SW 1271 (cell line): ENCODE data around the gene SPIRE2.
"Not testable (repeated sequence)": the region's sequence is repeated elsewhere in the genome, so short reads cannot be mapped to it uniquely, and the experiment has no call there.

Experiments
- DNase-seq, 2 experiments: peaks; one replicate each; lab custom pipeline; 2025; lab: John Stamatoyannopoulos, UW

SPIRE2 gene

GRCh38 chr16:89828199-89828869, at the start of gene SPIRE2:
Gene SPIRE2 (plus strand): TSS chr16:89828475. CDS start chr16:89828551, 76 bp downstream.
- DNase-seq: no peak

DNA sequence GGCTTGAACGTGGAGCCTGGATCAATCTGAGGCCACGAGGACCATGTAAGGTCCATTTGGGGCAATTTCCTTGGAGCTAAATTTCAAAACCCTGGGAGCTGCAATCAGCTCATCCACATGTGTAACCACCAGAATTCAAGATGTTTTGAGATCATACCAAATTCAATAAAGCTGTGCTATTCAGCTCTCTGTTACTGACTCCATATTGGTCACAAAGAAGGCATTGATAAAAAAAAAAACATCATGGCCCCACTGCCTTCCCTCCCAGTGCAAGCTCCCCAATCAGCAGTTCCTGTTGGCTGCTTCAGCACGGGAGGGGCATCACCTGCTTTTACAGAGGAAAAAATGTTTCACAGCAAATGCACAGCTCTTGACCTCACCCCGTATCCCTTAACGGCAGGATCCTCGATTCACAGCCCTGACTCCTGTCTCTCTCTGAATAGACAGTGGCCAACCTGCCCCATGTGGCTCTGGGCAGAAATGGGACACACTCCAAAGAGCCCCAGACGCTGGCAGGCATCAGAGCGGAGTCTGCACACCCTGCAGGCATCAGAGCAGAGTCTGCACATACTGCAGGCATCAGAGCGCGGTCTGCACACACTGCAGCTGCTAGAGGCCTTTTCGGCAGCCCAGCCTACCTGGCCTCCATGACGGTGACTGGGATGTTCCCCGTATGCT, 48.9 kb upstream of the SPIRE2 start:
- no peak for DNase-seq

- no peak for DNase-seq
These were observed 48.4 kb upstream of the SPIRE2 start for GRCh38 chr16:89779909-89780305.

DNA sequence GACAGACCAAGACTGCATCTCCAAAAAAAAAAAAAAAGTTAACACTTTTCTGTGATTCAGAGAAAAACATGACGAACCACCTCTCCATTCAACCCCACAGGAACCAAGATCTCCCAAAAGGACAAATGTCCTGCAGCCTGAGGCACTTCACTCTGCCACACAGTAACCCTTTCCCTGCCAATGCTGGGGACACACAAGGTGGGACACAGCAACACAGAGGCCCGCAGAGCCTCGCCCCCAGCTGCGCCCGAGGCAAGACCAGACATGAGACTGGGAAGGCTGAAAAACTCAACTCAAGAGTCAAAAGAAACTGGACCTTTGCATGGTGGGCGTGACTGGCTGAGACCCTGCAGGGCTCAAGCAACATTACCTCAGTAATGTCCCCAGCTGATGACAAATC, 45.8 kb upstream of the SPIRE2 start:
- no peak for DNase-seq

- DNase-seq: not testable (repeated sequence)
These were observed 44.3 kb upstream of the SPIRE2 start for GRCh38 chr16:89783952-89784351.

DNA sequence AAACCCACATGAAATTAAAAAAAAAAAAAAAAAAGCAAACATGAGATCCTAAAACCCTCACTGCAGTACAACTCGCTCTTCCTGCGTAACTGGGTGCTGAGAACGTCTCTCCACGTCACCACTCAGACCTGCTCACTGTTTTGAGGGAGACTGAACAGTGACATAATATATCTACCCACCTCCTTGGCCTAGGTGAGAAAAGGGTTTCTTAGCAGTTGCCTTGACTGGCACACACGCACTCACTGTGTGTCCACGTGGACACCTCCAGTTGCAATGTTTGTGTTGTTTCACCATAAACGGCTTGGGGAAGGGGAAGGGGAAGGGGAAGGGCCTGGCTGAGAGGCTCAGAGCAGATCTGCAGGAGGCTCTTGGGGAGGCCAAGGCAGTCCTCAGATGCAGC, 43.9 kb upstream of the SPIRE2 start:
- DNase-seq: no peak

DNA sequence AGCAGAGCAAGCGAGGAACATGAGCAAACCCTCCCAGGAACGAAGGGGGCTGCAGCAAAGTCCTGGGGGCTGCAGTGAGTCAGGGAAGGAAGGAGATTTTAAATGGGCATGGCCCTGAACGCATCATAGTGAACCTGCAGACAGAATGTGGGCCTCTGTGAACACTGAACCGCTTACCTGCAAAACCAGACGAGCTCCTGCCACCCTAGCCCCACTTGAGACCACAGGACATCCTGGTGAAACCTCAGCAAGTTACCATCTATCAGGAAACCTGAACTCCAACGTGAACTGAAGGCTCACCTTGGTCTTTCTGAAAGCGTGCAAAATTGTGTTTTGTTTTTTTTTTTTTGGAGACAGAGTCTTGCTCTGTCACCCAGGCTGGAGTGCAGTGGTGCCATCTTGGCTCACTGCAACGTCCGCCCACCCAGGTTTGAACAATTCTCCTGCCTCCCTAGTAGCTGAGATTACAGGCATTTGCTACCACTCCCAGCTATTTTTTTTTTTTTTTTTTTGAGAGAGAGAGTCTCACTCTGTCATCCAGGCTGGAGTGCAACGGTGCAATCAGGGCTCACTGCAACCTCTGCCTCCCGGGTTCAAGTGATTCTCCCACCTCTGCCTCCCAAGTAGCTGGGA, 42.6 kb upstream of the SPIRE2 start:
- no peak for DNase-seq

GRCh38 chr16:89786474-89787364, 41.6 kb upstream of the SPIRE2 start:
- DNase-seq: no peak

DNA sequence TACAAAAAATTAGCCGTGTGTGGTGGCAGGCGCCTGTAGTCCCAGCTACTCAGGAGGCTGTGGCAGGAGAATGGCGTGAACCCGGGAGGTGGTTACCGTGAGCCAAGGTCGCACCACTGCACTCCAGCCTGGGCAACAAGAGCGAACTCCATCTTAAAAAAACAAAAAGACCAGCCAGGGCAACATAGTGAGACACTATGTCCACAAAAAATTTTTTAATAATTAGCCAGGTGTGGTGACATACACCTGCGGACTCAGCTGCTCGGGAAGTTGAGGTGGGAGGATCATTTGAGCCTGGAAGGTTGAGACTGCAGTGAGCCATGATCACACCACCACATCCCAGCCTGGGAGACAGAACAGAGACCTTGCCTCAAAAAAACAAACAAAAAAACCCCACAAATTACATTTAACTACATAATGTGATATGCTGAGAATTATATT, 40.9 kb upstream of the SPIRE2 start:
- DNase-seq: no peak

DNA sequence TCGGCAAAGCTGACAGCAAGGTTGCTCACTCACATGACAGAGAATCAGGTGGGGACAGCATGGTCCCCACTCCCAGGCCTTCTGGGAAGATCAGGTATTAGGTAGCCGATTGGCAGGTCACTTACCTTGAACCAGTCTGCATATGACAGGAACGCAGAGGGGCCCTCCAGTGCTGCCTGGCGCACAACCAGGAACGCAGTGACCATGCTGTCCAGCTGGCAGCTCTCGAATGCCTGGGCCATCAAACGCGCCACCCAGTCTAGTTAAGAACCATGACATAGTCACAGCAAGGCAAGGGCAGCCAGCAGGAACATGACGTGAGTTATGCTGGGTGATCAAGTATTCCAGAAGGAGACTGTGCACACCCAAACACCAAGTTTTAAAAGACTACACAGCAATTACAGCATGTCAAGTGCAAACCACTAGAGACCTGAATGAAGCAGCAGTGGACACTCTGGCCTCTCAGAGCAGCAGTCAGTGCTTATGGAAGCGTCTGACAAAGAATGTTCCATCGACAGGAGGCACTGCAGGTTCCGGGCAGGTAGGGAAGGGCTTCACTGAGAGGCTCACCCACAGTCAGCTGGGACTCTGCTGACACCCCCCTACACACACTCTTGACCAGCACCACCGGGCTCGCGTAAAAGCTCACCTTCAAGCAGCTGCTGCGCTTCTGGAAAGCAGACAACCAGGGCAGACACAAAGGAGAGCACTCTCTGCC, 36.8 kb upstream of the SPIRE2 start:
- no peak for DNase-seq

DNA sequence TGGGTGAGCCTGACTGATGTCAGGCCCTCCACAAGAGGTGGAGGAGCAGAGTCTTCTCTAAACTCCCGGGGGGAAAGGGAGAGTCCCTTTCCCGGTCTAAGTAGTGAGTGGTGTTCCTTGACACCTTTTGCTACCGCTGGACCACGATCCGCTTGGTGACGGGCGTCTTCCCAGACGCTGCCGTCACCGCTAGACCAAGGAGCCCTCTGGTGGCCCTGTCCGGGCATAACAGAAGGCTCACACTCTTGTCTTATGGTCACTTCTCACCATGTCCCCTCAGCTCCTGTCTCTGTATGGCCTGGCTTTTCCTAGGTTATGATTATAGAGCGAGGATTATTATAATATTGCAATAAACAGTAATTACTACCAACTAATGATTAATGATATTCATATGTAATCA, 35.2 kb upstream of the SPIRE2 start:
- DNase-seq: peak in 1 of 2 experiments; percentile 5

DNA sequence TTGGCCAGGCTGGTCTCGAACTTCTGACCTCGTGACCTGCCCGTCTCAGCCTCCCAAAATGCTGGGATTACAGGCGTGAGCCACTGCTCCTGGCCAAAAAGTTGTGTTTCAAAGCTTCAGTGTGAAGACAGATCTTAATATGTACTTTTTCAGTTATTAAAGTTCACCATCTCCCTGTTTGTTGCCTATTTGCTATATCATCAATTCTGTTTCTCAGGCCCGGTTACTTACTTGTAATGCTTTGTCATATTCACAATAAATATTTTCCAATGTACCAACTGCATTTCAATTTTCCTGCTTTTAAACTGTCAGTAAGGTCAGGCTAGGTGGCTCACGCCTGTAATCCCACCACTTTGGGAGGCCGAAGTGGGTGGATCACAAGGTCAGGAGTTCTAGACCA, 34.3 kb upstream of the SPIRE2 start:
- DNase-seq: no peak

DNA sequence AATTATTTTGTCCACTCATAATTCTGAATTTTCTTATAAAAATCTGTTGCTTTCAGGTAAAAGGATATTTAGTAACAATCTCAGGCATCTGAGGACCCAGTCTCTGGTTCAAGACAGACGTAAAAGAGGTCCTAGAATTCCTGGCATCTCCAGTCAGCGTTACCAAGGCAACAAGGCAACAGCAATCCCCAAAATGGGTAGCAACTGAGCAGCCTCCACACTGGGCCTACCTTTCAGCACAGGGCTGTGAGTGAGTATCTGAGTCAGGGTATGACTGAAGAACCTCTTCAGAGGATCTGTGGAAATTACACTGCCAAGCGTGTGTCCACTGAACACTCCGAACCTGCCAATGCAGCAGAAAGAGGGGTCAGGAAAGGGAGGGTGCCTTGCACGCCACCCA, 32.6 kb upstream of the SPIRE2 start:
- peak in 1 of 2 experiments; percentile 14 for DNase-seq

DNA sequence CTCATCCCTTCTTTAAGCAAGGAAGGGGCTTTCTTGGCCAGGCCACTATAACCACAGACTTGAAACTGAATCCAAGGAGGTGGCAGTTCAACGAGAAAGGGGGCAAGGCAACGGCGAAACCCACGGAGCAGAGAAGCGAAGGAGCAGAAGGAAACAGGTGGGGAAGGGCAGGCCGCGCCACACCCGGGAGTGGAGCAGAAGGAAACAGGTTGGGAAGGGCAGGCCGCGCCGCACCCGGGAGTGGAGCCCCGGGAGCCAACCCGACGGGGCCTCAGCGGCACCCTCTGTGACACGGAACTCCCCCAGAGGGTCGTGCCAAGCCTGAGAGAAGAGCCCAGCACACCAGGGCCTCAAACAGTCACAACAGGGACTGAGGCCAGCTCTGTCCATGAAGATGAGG, 32.2 kb upstream of the SPIRE2 start:
- no peak for DNase-seq

DNA sequence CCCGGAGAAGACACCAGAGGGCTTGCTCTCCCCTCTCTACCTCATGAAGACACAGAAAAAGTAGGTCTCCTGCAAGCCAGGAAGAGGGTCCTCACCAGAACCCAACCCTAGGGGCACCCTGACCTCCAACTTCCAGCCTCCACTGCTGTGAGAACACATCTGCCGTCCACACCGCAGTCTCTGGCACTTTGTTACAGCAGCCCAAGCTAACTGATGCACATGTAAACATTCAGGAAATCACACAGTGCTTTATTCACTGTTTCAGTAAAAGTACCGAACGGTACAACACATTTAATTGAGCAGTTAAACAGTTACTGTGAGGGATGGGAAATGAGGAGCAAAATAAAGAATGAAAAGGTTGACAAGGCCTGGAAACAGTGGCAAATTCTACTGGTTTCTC, 30.1 kb upstream of the SPIRE2 start:
- no peak for DNase-seq

DNA sequence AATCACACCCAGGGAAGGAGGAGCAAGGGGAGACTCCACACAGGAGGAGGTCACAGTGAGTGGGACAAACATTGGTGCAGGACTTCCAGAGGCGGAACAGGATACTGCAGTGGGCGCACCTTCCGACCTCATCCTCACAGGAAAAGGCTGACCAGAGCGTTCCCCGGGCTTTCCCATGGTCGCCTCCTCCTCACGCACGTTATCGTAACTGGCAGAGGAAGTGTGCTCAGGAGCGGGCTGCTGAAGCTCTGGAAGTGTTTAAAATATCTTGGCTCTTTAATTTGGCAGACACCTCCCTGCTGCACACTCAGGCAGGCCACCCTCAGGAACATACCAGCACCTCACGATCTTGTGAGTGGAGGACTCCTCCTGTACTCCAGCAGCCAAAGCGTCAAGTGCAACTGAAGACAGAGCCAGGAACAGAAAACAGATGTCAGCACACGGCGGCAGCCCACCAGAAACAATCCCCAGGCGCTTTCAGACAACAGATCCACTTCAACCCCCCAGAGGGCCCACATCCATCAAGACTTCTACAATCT, 29.4 kb upstream of the SPIRE2 start:
- DNase-seq: no peak

DNA sequence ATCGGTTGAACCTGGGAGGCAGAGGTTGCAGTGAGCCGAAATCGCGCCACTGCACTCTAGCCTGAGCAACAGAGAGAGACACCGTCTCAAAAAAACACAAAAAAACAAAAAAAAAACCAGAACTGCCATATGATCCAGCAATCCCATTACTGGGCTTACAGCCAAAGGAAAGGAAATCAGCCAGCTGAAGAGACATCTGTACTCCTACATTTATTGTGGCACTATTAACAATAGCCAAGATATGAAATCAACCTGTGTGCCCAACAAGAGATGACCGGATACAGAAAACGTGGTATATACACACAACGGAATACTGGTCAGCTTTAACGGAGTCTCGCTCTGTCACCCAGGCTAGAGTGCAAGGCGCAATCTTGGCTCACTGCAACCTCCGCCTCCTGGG, 26.5 kb upstream of the SPIRE2 start:
- DNase-seq: no peak

DNA sequence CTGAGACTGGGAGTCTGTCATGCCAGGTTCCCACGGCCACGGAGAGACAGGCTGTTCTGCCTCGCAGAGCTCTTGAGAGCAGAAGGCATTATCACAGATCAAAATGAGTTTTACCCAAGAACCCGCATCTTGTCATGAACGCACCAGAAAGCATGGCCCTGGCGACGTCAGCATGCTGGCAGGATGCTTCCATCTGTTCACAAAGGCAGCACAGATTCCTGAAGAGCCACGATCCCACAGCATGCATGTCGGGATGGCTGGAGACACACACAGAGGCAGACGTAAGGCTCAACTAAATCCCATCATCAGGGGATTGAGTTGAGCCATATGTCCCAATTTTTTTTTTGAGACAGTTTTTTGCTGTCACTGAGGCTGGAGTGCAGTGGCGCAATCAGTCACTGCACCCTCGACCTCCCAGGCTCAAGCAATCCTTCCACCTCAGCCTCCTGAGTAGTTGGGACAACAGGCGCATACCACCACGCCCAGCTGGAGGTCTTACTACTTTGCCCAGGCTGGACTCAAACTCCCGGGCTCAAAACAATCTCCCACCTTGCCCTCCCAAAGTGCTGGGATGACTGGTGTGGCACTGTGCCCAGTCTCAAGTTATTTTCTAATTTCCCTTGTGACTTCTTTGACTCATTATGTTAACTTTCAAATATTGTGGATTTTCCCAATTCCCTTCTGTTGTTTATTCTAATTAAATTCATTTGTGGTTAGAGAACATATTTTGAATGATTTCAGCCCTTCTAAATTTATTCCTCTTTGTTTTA, 23.0 kb upstream of the SPIRE2 start:
- no peak for DNase-seq

DNA sequence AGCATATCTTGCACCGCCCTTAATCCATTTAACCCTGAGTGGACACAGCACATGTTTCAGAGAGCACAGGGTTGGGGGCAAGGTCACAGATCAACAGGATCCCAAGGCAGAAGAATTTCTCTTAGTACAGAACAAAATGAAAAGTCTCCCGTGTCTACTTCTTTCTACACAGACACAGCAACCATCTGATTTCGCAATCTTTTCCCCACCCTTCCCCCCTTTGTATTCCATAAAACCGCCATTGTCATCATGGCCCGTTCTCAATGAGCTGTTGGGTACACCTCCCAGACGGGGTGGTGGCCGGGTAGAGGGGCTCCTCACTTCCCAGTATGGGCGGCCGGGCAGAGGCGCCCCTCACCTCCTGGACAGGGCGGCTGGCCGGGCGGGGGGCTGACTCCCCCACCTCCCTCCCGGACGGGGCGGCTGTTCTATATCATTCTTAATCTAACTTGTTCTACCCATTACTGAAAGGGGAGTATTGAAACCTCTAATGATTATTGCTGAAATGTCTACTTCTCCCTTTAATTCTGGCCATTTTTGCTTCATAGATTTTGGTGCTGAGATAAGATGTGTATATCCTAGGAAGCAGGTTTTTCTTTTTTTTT, 21.6 kb upstream of the SPIRE2 start:
- DNase-seq: not testable (repeated sequence)

GRCh38 chr16:89808475-89808874, 19.8 kb upstream of the SPIRE2 start:
- DNase-seq: no peak
